ENCODE results near the gene SCGB1D1.

SCGB1D1 gene, protein sequence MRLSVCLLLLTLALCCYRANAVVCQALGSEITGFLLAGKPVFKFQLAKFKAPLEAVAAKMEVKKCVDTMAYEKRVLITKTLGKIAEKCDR

DNA sequence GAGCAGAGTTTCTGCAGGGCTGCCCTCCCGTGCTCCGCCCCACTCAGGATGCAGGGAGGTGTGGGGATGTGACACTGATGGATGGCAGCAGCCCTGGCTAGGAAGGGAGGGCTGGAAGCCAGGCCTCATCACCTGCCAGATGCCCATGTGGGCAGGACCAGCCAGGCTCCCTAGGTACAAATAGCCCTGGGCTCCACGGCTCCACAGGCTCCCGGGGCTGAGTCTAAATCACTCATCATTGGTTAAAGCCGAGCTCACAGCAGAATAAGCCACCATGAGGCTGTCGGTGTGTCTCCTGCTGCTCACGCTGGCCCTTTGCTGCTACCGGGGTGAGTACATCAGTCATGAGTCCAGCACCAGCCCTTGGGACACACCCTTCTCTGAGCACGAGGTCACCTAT, at the start of gene SCGB1D1:
SCGB1D1 (plus strand) TSS at position 206 of the 400 bp plus-strand sequence; CDS start at position 275, 69 bp downstream.
- DNase-seq, result no peak

DNA sequence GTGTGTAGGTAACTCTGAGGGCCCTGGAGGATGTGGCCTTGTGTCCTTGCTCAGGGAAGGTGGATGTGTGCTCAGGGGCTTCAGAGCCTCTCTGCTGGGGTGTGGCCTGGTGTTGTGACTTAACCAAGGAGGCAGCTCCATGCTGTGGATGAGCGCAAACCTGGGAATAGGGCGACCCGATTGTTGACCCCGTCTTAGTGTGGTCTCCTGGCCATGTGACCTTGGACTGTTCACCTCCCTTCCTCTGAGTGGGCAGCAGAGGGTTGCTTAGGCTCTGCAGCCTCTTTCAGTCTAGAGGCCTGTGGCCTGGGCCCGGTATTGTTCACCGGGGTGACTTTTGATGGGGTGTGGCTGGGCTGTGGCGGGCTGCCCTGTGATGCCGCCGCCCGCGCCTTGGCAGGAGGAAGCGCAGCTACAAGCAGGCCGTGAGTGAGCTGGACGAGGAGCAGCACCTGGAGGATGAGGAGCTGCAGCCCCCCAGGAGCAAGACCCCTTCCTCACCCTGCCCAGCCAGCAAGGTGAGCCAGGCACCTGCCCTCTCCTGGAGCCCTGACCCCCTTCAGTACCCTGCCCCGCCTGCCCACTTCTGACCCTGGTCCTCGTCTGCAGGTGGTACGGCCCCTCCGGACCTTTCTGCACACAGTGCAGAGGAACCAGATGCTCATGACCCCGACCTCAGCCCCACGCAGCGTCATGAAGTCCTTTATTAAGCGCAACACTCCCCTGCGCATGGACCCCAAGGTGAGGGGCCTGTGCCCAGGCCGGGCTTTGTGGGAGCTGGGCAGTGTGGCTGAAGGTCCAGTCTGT, 49.5 kb upstream of the SCGB1D1 start:
- DNase-seq, result no peak

DNA sequence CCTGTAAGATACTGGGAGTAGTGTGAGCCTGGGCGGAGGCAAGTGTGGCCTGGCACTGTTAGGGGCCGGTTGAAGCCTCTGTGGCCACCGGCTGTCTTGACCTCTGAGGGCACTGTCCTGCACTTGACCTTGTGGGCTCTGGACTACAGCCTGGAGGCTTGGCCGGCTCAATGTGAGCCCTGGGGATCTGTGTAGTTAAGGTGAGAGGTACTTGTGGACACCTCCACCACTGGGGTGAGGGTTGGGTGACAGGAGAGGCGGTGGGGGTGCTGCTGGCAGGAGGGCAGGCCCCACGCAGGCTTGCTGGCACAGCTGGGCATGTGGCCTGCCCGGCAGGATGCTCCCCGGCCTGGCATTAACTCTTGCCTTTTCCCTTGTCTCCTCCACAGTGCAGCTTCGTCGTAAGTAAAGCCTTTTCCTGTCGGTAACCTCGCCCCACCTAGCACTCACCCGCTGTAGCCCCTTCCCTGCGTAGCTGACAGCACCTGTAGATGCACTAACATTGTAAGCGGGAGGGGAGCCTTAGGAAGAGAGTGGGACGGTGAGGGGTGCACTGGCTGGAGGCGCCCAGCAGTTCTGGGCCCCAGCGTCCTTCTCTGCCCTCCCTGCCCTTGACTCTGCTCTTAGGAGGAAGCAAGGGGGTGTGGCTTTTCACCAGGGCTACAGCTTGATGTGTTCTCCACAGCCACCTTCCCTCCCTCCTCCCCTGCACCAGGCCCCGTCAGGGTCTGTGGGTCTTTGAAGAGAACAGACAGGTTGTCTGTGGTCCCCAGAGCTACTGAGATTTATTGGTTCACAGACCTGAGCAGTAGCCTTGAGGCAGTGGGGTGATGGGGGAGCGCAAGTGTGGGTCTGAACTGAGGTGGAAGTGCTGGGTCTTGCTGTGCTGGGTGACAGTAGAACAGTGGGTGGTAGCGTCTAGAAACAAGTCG, 48.6 kb upstream of the SCGB1D1 start:
- DNase-seq, result no peak

GRCh38 chr11:62142043-62142375, 48.0 kb upstream of the SCGB1D1 start:
- no peak for DNase-seq

DNA sequence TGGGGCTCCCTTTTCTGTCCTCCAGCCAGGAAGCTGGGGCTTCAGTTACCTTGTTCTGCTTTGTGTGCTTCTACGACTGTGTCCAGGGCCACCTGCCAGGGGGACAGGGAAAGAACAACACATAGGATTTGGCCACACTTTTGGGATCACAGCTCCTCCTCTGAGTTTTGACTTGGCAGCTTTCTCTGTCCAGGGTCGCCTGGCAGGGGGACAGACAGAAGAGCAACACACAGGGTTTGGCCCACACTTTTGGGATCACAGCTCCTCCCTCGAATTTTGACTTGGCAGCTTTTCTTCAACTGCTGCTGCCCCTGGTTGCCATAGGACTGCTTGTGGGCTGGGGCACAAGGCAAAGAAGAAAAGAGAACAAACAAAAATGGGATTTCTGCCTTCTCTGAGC, 47.1 kb upstream of the SCGB1D1 start:
- DNase-seq, result no peak

- DNase-seq, result no peak
These were observed 46.3 kb upstream of the SCGB1D1 start for GRCh38 chr11:62143727-62144126.

DNA sequence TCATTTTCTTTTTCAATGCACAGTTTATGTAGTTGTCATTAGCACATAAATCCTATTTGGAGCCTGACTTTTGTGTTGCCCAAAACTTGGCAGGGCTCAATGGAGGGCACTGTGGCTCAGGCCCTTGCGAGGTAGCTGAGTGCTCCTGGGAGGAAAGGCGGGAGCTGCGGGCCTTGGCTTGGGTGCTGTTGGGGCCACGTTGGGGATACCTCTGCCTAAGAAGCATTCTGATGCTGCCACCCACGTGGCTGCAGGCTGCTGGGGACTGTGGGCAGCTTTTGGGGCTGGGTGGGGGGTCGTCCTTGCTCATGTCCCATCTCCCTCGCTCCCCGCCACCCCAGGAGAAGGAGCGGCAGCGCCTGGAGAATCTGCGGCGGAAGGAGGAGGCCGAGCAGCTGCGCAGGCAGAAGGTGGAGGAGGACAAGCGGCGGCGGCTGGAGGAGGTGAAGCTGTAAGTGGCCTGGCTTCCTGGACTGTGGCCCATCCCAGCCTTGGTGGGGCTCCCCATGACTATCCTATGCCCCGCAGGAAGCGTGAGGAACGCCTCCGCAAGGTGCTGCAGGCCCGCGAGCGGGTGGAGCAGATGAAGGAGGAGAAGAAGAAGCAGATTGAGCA, 45.3 kb upstream of the SCGB1D1 start:
- no peak for DNase-seq

- no peak for DNase-seq
These were observed 44.6 kb upstream of the SCGB1D1 start for GRCh38 chr11:62145261-62145871.

GRCh38 chr11:62146476-62147200, 43.4 kb upstream of the SCGB1D1 start:
- DNase-seq, result no peak

DNA sequence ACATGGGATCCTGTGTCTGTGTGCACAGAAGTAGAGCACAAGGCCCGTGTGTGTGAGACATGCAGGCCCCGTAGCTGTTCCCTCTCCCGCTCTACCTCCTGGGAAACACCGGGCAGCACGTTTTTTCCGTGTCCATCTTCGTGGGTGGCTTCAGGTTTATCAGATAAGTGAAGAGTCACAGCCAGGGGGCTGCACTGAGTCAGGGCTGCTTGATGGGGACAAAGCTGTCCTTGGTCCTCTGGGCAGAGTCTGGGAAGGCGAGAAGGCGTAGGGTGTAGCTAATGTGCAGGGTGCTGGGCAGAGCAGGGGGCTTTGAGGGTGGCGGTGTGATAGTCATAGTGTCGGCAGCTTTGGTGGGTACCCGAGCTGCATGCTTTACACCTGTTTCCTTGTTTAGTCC, 42.5 kb upstream of the SCGB1D1 start:
- no peak for DNase-seq

DNA sequence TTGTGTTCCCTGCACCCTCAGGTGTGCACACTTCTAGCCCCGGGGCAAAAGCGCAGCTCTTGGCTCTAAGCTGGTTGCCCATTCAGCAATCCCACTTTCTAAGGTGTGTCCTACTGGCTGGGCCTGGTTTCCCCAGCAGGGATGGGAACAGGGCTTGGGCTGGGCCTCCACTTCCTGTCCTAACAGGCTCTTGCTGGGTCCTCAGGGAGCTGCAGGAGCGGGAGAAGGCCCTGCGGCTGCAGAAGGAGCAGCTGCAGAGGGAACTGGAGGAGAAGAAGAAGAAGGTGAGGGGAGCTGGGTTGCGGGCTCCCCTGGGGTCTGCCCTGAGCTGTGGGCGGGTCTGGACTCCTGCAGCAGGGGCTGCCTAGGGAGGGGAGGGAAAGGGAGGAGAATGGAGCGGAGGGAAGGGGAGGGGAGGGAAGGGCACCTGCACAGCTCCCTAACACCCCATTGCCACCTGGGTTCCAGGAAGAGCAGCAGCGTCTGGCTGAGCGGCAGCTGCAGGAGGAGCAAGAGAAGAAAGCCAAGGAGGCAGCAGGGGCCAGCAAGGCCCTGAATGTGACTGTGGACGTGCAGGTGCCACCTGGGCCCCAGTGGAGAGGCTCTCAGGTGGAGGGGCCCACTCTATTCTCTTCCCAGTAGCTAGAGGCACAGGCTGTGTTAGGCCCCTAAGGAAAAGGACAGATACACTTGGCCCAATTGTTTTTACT, 41.6 kb upstream of the SCGB1D1 start:
- DNase-seq, result no peak

GRCh38 chr11:62149986-62150886, 39.8 kb upstream of the SCGB1D1 start:
- no peak for DNase-seq

DNA sequence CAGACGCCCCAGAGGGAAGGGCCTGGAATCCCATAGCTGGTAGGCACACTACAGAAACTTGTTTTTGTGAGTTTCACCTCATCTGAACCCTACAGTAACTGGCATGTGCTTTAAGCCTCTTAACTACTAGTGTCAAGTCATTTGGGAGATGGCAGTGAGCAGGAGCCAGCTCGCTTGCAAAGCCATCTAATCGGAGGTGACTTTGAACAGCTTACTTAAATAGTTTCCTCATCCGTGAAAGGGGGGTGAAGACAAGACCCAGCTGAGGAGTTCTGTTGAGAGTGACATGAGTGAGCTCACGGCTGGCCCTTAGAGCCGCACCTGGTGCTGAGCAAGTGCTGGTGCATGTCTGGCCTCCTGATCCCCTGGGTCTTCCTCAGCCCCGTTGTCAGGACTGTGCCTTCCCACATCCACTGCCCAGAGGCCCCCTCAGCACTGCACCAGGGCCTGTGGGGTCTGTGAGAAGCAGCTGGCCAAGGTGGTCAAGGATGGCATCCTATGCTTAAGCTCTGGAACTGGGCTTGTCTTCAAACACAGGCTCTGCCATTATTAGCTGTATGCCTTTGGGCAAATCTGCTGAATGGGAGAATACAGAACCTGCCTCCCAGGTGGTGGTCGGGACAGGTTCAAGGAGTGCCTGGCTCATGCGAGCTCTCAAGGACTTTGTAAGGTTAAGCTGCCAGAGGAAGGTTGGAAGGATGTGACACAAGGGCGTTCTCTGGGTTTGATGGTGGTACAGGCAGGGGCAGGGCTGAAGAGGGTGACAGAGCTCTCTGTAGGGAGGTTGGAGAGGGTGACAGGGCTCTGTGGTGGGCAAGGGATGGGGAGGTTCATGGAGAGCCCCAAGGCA, 38.9 kb upstream of the SCGB1D1 start:
- DNase-seq, result no peak

- DNase-seq, result no peak
These were observed 38.3 kb upstream of the SCGB1D1 start for GRCh38 chr11:62151737-62152102.

- no peak for DNase-seq
These were observed 37.5 kb upstream of the SCGB1D1 start for GRCh38 chr11:62152245-62153086.

DNA sequence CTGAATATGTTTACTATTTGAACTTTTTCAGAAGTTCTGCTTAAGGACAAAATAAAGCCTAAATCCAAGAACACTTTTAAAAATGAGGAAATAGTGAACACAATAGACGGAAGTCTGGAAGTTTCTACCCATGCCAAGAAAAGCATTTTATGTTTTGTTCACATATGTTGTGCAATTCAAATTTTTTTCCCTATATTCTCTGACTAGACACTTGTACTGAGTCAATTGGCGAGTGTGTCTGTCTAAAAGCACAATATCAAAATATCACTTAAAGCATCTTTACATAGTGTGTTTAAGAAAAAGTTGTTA, 37.0 kb upstream of the SCGB1D1 start:
- no peak for DNase-seq

GRCh38 chr11:62153617-62154016, 36.4 kb upstream of the SCGB1D1 start:
- DNase-seq, result no peak

- no peak for DNase-seq
These were observed 32.4 kb upstream of the SCGB1D1 start for GRCh38 chr11:62157603-62158002.

DNA sequence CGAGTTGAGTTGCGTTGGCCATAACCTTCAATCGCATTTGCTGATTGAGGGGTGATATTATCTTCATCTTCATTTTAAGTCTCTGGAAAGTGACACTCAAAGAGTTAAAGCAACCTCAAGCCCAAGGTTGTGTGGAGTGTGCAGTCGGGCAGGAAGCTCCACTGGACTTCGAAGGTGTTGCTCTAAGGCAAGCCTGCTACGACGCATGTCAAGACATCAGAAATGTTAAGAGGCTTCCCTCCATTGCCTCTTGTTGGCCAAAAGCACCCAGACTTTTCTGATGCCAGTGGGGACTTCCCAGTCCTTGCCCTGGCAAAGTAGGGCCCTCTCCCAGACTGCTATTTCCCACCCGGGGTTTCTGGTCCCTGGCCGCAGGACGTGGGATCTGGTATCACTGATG, 23.6 kb upstream of the SCGB1D1 start:
- no peak for DNase-seq

Data from NCI-H526 (cell line).